ENCODE results near the gene UMAD1. TPM values are rescaled to one million over a fixed set of nuclear protein-coding genes. Genes with fewer than 3 reads are reported as not detected.
"Not testable (repeated sequence)": the region's sequence is repeated elsewhere in the genome, so short reads cannot be mapped to it uniquely, and the experiment has no call there.

Gene UMAD1
- total RNA-seq, 4 donors from 2014 or later = 5.6 to 13.2 (median 12.1) TPM

- DNase-seq (ENCODE audit: low spot score) (no peak), ATAC-seq (ENCODE audit: low FRiP score) (no peak)
- TF ChIP-seq, protein P1, sequence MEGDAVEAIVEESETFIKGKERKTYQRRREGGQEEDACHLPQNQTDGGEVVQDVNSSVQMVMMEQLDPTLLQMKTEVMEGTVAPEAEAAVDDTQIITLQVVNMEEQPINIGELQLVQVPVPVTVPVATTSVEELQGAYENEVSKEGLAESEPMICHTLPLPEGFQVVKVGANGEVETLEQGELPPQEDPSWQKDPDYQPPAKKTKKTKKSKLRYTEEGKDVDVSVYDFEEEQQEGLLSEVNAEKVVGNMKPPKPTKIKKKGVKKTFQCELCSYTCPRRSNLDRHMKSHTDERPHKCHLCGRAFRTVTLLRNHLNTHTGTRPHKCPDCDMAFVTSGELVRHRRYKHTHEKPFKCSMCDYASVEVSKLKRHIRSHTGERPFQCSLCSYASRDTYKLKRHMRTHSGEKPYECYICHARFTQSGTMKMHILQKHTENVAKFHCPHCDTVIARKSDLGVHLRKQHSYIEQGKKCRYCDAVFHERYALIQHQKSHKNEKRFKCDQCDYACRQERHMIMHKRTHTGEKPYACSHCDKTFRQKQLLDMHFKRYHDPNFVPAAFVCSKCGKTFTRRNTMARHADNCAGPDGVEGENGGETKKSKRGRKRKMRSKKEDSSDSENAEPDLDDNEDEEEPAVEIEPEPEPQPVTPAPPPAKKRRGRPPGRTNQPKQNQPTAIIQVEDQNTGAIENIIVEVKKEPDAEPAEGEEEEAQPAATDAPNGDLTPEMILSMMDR (IDR thresholded peaks at IDR 0.05) = no peak
Observed at GRCh38 chr7:7673240-7673550, 32.6 kb downstream of the UMAD1 start.

DNA sequence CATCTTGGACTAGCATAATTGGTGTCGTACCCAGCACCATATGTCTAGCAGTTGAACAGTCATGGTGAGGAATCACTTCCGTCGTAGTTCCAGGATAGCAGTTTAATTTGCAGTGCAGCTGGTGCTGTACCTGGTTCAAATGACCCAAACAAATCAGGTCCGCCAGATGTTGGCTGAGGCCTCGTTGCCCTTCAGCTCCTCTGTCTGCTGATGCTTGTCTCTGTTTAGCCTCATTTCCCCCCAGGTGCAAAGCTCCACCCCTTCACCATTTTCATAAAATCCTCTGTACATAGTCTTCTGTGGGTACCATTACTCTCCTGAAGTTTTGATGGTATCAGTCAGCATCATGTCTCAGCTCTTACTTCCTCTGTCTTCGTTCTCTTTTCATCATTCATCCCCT is 35.1 kb downstream of the UMAD1 start:
- ATAC-seq (ENCODE audit: low FRiP score) (no peak), DNase-seq (ENCODE audit: low spot score) (no peak)
- TF ChIP-seq, protein P1 (IDR thresholded peaks at IDR 0.05) = no peak

DNA sequence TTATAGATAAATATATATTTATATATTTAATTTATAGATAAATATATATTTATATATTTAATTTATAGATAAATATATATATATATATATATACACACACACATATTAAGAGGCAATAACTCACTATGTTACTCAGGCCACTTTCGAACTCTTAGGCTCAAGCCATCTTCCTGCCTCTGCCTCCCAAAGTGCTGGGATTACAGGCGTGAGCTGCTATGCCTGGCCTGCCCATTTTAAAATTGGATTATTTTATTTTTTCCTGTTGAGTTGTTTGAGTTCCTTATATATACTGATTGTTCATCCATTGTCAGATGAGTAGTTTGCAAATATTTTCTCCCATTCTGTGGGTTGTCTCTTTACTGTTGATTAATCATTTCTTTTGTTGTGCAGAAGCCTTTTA is 39.1 kb downstream of the UMAD1 start:
- DNase-seq (ENCODE audit: low spot score); ATAC-seq (ENCODE audit: low FRiP score): not testable (repeated sequence)

DNA sequence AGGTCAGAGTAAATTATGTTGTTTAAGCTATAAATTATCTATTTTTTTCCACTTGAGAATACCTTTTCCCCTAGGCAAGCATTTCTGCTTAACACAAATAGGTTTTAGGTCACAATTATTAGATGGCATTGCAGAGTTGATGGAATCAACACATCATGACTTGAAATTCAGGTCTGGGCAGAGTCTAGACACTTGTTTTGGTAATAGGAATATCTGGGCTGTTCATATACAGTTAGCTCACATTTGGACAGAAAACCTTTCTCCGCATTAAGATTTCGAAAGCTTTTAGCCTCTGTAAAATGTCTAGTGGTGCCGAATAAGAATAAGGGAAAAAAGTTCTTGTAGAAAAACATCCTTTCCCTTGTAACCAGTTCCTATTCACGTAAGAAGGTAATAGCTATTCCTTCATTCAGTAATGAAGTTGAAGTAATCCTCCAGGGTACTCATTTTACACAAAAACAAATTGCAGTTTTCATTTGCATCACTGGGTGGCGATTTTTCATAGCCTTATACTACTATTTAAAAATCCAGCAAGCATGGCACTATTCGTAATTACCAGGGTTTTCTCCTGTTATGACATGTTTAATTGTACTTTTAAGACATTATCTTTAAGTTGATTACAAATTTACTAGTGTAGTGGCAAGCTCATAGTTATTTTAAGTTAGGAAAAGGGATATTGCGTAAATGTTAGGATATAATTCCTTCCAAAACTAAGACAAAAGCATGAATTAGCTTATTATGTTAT is 40.8 kb downstream of the UMAD1 start:
- TF ChIP-seq, protein P1 (IDR thresholded peaks at IDR 0.05) = no peak
- DNase-seq (ENCODE audit: low spot score) (no peak), ATAC-seq (ENCODE audit: low FRiP score) (peak; percentile 84)

DNA sequence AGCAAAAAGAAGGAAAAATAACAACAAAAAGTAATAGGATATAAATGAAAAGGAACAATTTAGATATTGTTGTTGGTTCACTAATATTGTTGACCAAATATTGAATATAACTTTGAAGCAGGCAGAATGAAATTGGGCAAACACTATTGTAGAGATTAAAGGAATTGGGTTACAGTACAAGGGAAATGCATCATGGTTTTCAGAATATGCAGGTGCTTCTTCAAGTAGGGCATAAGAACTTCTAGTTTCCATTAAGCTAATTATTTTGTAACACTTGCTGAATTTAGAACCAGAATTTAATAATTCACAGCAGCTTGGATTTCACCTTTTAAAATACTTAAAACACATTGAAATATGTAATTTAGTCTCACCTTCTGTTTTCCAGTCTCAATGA is 41.4 kb downstream of the UMAD1 start:
- no peak for ATAC-seq (ENCODE audit: low FRiP score)
- TF ChIP-seq, protein P1 (IDR thresholded peaks at IDR 0.05) = no peak
- DNase-seq (ENCODE audit: low spot score) = no peak

DNA sequence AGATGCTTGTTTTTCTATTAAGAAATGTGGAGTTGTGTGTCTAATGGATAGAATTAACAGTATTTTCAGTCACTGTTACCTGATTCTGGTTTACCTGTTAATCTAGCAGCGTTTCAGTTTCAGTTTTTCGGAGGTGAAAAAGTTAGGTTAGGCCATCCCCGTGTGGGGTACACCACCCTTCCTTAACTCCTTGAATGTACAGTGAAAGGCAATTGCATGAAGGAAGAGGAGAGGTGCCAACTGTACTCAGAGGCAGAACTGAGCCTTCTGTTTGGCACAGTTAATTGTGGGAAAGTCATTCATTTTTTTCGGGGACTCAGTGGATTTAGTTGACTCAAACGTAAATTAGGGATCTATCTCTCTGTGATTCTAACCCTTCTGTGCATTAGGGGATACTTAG is 42.3 kb downstream of the UMAD1 start:
- TF ChIP-seq, protein P1 (IDR thresholded peaks at IDR 0.05) = no peak
- ATAC-seq (ENCODE audit: low FRiP score) = no peak
- no peak for DNase-seq (ENCODE audit: low spot score)

DNA sequence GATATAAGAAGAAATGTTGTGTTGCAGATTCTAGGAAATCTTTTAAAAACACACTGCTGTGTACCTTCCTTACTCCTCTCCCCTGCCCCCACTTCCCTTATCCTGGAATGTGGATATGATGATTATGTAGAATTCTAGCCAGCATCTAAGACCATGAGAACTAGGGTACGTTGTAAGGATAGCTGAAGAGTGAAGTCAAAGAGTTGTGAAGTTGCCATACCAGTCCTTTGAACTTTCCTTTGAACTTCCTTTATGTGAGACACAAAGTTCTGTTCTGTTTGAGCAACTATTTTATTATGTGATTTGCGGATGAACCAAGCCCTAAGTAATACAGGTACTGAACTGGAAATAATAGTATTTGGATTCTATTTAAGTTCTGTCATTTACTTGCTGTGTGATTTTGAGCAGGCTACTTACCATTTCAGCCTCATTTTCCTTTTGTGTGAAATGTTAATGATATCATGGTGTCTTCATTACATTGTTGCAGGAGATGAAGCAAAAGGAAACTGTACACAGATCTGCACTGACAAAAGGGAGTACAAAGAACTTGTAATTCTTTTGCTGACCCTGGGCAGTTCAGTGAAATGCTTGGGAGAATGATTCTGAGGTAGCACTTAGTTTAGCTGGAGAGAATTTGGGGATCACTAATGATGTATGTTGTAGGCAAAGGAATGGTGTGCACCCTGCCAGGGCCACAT is 46.4 kb downstream of the UMAD1 start:
- DNase-seq (ENCODE audit: low spot score) (no peak), ATAC-seq (ENCODE audit: low FRiP score) (no peak)
- TF ChIP-seq, protein P1 (IDR thresholded peaks at IDR 0.05) = no peak
